OCI-LY1 (cell line): Measurements from ENCODE around the gene RBMX2.
"Not testable (repeated sequence)": the region's sequence is repeated elsewhere in the genome, so short reads cannot be mapped to it uniquely, and the experiment has no call there.

Source experiments
- H2AFZ ChIP-seq: fragments of 200-600 bp; sonication (generic), shearing (Covaris generic); 2 replicates; pipeline ENCODE4 v1.6.0; 2014; ENCODE audit warnings: antibody characterized with exemption, mild to moderate bottlenecking, low read length
- H3F3A ChIP-seq: fragments of 200-600 bp; sonication (generic), shearing (Covaris generic); 2 replicates; pipeline ENCODE4 v1.6.0; 2014; ENCODE audit warnings: mild to moderate bottlenecking, antibody characterized with exemption, low read length, moderate library complexity; ENCODE audit not compliant: insufficient read depth
- H3K27ac ChIP-seq: fragments of 200-600 bp; sonication (generic); 2 replicates; pipeline ENCODE4 v1.5.1; 2014; ENCODE audit warnings: low read length, mixed run types, mild to moderate bottlenecking, low read depth; ENCODE audit not compliant: poor library complexity, severe bottlenecking
- H3K27me3 ChIP-seq: fragments of 200-600 bp; sonication (generic); 2 replicates; pipeline ENCODE4 v1.6.0; 2014; ENCODE audit warnings: antibody characterized with exemption, mild to moderate bottlenecking, low read length, moderate library complexity; ENCODE audit not compliant: insufficient read depth
- H3K36me3 ChIP-seq: fragments of 200-600 bp; sonication (generic); 2 replicates; pipeline ENCODE4 v1.6.1; 2014; ENCODE audit warnings: mild to moderate bottlenecking, antibody characterized with exemption, low read length, moderate library complexity, mixed read lengths; ENCODE audit not compliant: insufficient read depth
- H3K4me1 ChIP-seq: fragments of 200-600 bp; sonication (generic); 2 replicates; pipeline ENCODE4 v1.5.1; 2014; ENCODE audit warnings: mild to moderate bottlenecking, low read length, moderate library complexity; ENCODE audit not compliant: insufficient read depth, severe bottlenecking
- H3K4me2 ChIP-seq: fragments of 200-600 bp; sonication (generic), shearing (Covaris generic); 2 replicates; pipeline ENCODE4 v1.6.1; 2014; ENCODE audit warnings: low read length
- H3K4me3 ChIP-seq: fragments of 200-600 bp; sonication (generic); 2 replicates; pipeline ENCODE4 v1.5.1; 2014; ENCODE audit warnings: low read length, low read depth, mild to moderate bottlenecking, mixed read lengths; ENCODE audit not compliant: poor library complexity, severe bottlenecking
- H3K79me2 ChIP-seq: fragments of 200-600 bp; shearing (Covaris generic); 2 replicates; pipeline ENCODE4 v1.6.1; 2016; ENCODE audit warnings: mixed run types, low read length, mixed read lengths; ENCODE audit not compliant: insufficient read depth
- H3K9ac ChIP-seq: fragments of 200-600 bp; sonication (generic), shearing (Covaris generic); 2 replicates; pipeline ENCODE4 v1.6.1; 2014; ENCODE audit warnings: mild to moderate bottlenecking, low read length, mixed read lengths
- H3K9me2 ChIP-seq: fragments of 200-600 bp; sonication (generic), shearing (Covaris generic); 2 replicates; pipeline ENCODE4 v1.6.1; 2014; ENCODE audit warnings: low read depth, mild to moderate bottlenecking, low read length, mixed read lengths
- H3K9me3 ChIP-seq: fragments of 200-600 bp; shearing (Covaris generic); 2 replicates; pipeline ENCODE4 v1.6.1; 2014; ENCODE audit warnings: low read length, mixed read lengths
- H4K20me1 ChIP-seq: fragments of 200-600 bp; sonication (generic), shearing (Covaris generic); 2 replicates; pipeline ENCODE4 v1.6.0; 2016; ENCODE audit warnings: mild to moderate bottlenecking, low read length; ENCODE audit not compliant: insufficient read depth
- EZH2 ChIP-seq: fragments of 200-600 bp; sonication (generic), shearing (Covaris generic); IDR thresholded peaks from 2 replicates; pipeline ENCODE4 v1.8.0; 2017; ENCODE audit warnings: borderline replicate concordance, mixed run types, mild to moderate bottlenecking, antibody characterized with exemption, low read length, moderate library complexity, mixed read lengths
- TF ChIP-seq, protein P1 (sequence below): fragments of 200-600 bp; sonication (generic), shearing (Covaris generic); IDR thresholded peaks from 2 replicates; pipeline ENCODE4 v1.5.1; 2017; ENCODE audit warnings: mild to moderate bottlenecking, antibody characterized with exemption, low read length, moderate library complexity, mixed read lengths

Gene RBMX2

DNA sequence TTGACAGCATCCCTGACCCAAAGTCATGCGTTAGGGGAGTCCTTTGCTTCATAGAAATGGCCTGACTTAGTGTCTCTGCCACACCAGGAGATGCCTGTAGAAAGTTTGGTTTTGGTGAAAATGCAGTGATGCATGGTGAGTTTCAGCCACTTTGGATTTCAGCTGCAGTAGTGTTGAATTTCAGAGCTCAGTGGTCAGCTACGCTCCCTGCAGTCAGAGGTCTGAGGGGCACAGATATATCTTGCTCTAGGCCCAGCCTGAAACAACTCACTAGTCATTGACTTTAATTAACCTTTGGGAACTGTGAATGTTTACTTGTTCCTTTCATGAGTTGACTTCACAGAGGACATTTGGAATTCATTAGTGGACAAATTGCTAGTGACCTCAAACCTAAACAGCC, 17.5 kb downstream of the RBMX2 start:
- Histone ChIP-seq H3K9me2 (no peaks in the 10 kb centered on the region), H3K36me3 (peaks cover 6% of the 10 kb centered on the region), H3K9me3 (no peaks in the 10 kb centered on the region), H3K27ac (no peak overlapping the region), H3K4me2 (no peak overlapping the region), H3K9ac (no peak overlapping the region), H3K4me3 (no peak overlapping the region), H2AFZ (no peak overlapping the region), H3K79me2 (no peaks in the 10 kb centered on the region), H3K27me3 (no peaks in the 10 kb centered on the region), H3F3A (no peaks in the 10 kb centered on the region), H4K20me1 (no peaks in the 10 kb centered on the region), H3K4me1 (peaks cover 10% of the 10 kb centered on the region)
- TF ChIP-seq, protein P1, sequence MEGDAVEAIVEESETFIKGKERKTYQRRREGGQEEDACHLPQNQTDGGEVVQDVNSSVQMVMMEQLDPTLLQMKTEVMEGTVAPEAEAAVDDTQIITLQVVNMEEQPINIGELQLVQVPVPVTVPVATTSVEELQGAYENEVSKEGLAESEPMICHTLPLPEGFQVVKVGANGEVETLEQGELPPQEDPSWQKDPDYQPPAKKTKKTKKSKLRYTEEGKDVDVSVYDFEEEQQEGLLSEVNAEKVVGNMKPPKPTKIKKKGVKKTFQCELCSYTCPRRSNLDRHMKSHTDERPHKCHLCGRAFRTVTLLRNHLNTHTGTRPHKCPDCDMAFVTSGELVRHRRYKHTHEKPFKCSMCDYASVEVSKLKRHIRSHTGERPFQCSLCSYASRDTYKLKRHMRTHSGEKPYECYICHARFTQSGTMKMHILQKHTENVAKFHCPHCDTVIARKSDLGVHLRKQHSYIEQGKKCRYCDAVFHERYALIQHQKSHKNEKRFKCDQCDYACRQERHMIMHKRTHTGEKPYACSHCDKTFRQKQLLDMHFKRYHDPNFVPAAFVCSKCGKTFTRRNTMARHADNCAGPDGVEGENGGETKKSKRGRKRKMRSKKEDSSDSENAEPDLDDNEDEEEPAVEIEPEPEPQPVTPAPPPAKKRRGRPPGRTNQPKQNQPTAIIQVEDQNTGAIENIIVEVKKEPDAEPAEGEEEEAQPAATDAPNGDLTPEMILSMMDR: no peak
- no peak for TF ChIP-seq EZH2

DNA sequence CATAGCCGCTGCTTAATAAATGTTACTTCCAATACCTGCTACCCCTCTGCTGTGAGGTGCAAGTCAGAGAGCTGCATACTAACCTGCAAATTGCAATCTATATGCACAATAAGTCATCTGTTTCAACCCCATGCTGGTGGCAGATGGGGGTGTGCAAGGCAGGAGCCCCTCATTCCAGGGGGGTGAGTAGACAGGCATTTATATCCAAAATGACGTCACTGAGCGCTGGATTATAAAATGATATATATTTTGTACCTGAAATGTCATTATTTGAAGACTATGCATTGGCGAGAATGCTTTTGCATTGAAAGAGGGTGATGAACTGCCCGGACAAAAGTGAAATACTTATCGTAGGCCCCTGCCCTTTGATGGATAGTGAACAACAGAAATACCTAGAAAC, 24.7 kb downstream of the RBMX2 start:
- Histone ChIP-seq H4K20me1 (no peaks in the 10 kb centered on the region), H3K79me2 (no peaks in the 10 kb centered on the region), H3K27me3 (no peaks in the 10 kb centered on the region), H3K9ac (no peak overlapping the region), H3K4me3 (no peak overlapping the region), H3F3A (no peaks in the 10 kb centered on the region), H3K4me2 (no peak overlapping the region), H3K9me2 (no peaks in the 10 kb centered on the region), H2AFZ (no peak overlapping the region), H3K9me3 (no peaks in the 10 kb centered on the region), H3K36me3 (no peaks in the 10 kb centered on the region), H3K4me1 (no peaks in the 10 kb centered on the region), H3K27ac (no peak overlapping the region)
- TF ChIP-seq, protein P1: no peak
- TF ChIP-seq EZH2: no peak

DNA sequence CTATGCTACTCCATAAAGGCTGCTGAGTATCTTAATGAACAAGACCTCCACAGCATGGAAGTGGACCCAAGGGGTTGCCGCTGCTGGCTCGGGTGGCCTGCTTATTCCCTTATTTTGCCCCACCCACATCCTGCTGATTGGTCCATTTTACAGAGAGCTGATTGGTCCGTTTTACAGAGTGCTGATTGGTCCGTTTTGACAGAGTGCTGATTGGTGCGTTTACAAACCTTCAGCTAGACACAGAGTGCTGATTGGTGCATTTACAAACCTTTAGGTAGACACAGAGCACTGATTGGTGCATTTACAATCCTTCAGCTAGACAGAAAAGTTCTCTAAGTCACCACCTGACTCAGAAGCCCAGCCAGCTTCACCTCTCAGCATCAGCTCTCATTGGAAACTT, 27.4 kb downstream of the RBMX2 start:
- H3K4me3 ChIP-seq, H3K4me1 ChIP-seq, H3K4me2 ChIP-seq: not testable (repeated sequence)

DNA sequence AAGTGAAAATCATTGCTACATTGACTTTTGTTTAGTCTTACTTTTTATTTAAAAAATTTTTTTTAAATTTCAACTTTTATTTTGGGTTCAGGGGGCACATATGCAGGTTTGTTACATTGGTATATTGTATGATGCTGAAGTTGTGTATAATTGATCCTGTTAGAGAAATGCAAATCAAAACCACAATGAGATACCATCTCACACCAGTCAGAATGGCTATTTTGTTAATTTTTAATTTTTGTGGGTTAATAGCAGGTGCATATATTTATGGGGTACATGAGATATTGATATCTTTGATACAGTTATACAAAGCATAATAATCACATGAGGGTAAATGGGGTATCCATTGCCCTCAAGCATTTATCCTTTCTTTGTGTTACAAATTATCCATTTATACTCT, 34.1 kb downstream of the RBMX2 start:
- H3K9ac ChIP-seq: no peak overlapping the region
- no peak overlapping the region for H3K4me3 ChIP-seq
- TF ChIP-seq, protein P1: no peak
- TF ChIP-seq EZH2: no peak

More for the DNA sequence above, 27.4 kb downstream of the RBMX2 start:
- not testable (repeated sequence) for H2AFZ ChIP-seq, H3K36me3 ChIP-seq, H3K9me2 ChIP-seq, H3K9me3 ChIP-seq, H3K27ac ChIP-seq, H3K9ac ChIP-seq, H3F3A ChIP-seq, H3K27me3 ChIP-seq, H3K79me2 ChIP-seq, H4K20me1 ChIP-seq

DNA sequence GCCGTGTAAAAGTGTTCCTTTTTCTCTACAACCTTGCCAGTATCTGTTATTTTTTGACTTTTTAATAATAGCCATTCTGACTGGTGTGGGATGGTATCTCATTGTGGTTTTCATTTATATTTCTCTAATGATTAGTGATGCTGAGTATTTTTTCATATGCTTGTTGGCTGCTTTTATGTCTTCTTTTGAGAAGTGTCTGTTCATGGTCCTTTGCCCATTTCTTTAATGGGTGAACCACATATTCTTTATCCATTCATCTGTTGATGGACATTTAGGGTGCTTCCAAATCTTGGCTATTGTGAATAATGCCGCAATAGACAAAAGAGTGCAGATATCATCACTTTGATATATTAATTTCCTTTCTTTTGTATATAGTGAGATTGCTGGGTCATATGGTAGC, 36.2 kb downstream of the RBMX2 start:
- not testable (repeated sequence) for H3K36me3 ChIP-seq, H3K9me3 ChIP-seq, H3F3A ChIP-seq

More for the DNA sequence above, 34.1 kb downstream of the RBMX2 start:
- Histone ChIP-seq H4K20me1 (no peaks in the 10 kb centered on the region), H3F3A (no peaks in the 10 kb centered on the region), H3K9me3 (no peaks in the 10 kb centered on the region), H3K27me3 (no peaks in the 10 kb centered on the region), H3K4me2 (no peak overlapping the region), H3K9me2 (no peaks in the 10 kb centered on the region), H2AFZ (no peak overlapping the region), H3K4me1 (no peaks in the 10 kb centered on the region), H3K27ac (no peak overlapping the region), H3K36me3 (no peaks in the 10 kb centered on the region), H3K79me2 (no peaks in the 10 kb centered on the region)

More for the DNA sequence above, 36.2 kb downstream of the RBMX2 start:
- H4K20me1 ChIP-seq, H3K4me2 ChIP-seq, H3K9me2 ChIP-seq, H3K79me2 ChIP-seq, H3K4me3 ChIP-seq, H3K4me1 ChIP-seq, H3K9ac ChIP-seq, H3K27ac ChIP-seq, H3K27me3 ChIP-seq, H2AFZ ChIP-seq: not testable (repeated sequence)
